HUDEP-2 (cell line): Measurements from ENCODE around the gene BLOC1S3.

Source experiments
- DNase-seq, 76 experiments: peaks; one replicate each; lab custom pipeline; 2025; ENCODE audit not compliant: unreplicated experiment in 76 of 76; lab: John Stamatoyannopoulos, UW

Gene BLOC1S3

DNA sequence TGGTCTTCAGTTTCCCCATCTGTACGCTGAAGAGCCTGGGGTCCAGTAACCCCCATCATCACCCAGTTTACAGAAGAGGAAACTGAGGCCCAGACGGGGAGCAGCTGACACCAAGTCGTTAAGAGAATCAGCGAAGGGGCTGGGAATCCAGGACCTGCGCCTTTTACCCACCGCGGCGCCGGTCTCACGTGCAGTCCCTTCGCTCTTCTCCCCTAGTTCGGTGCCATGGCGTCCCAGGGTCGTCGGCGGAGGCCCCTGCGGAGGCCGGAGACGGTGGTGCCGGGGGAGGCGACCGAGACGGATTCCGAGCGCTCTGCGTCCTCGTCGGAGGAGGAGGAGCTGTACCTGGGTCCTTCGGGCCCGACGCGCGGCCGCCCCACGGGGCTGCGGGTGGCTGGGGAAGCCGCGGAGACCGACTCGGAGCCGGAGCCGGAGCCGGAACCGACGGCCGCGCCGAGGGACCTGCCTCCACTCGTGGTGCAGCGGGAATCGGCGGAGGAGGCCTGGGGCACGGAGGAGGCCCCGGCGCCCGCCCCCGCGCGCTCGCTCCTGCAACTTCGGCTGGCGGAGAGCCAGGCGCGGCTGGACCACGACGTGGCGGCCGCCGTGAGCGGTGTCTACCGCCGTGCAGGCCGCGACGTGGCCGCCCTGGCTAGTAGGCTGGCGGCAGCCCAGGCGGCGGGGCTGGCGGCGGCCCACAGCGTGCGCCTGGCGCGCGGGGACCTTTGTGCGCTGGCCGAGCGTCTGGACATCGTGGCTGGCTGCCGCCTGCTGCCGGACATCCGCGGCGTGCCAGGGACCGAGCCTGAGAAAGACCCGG, 698 bp downstream of the BLOC1S3 start:
- peak in 32 of 76 experiments; percentile 23 to 69 (median 44) for DNase-seq

DNA sequence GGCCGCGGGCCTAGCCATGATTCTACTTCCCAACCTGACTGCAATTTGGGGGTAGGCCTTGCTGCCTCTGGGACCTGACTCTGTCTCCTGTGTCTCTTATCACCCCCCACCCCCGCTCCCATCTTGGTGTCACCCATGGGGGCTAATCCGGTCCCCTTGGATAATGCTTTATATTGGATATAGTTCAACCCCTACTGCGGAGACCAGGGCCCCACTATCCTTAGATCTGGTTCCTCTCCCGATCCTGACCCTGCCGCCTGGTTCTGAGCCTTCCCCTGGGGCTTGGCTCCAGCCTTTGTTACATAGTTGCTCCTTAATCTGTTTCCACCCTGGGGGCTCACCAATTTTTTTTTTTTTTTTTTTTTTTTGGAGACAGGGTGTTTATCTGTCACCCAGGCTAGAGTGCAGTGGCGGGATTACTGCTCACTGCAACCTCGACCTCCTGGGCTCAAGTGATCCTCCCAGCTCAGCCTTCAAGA, 1.3 kb downstream of the BLOC1S3 start:
- DNase-seq = no peak

DNA sequence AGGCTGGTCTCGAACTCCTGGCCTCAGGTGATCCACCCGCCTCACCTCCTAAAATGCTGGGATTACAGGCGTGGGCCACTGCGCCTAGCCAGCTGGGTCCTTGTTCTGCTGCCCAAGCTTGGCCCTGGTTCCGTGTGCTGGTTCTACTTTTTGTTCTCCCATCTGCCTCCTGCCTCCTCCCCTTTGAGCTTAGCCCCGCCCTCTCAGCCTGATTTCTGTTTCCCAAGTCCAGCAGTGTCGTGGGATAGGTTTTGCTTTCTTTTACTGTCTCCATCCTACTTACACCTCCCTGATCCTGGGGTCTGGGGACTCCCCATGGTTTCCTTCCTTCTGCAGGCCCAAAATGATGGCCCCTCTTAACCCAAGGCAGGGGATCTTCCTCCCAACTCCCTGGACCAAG, 2.4 kb downstream of the BLOC1S3 start:
- no peak for DNase-seq

DNA sequence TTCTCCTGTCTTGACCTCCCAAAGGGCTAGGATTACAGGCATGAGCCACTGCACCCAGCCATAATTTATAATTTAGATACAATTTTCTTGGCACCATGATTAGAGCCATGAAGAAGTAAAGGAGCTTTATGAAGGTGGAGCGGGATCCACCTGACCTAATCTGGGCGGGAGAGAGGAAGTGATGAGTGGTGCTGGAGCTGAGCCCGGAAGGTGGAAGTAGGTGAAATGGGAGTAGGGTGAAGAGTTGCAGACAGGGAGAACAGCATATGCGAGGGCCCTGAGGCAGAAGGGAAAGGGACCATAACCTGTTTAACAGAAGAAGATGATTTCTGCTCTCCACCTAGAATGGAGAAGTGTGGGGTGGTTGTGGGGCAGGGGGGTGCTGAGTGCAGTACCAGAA, 4.2 kb downstream of the BLOC1S3 start:
- no peak for DNase-seq

DNA sequence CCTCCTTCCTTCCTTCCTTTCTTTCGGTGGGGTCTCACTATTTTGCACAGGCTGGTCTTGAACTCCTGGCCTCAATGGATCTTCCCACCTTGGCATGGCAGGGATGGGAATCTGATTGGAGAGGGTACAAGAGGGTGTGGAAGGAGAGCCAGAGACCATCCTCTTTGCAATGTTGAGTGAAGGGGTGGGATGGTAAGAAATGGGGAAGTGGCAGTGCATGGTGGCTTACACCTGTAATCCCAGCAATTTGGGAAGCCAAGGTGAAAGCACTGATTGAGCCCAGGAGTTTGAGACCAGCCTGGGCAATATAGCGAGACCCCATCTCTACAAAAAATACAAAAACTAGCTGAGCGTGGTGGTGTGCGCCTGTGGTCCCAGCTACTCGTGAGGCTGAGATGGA, 5.5 kb downstream of the BLOC1S3 start:
- no peak for DNase-seq

DNA sequence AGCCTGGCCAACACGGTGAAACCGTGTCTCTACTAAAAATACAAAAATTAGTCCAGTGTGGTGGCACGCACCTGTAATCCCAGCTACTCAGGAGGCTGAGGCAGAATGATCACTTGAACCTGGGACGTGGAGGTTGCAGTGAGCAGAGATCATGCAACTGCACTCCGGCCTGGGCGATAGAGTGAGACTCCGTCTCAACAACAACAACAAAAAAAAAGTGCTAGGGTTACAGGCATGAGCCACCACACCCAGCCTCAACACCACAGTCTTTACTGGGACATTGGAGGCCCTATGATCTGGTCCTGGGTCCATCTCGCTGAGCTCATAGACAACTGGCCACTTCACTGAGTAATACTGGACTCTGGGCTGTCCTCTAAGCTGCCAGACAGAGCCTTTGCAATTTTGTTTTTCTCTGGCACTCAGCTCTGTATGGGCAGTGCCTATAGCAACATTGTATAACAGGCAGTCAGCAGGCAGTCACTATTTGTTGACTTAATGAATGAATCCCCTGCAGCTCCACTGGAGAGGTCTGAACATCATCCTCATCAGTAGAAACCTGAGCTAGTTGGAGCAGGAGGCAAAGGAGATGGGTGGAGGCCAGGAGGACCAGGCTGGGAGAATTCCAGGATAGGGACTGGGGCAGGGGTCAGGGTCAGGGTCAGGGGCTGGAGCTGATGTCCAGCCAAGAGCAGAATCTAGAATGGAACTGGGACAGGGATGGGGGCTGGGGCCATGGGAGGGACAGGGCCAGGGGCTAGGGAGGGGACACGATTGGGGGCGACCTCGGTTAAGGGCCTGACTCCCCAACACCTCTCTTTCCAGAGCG, 8.1 kb downstream of the BLOC1S3 start:
- DNase-seq = no peak

DNA sequence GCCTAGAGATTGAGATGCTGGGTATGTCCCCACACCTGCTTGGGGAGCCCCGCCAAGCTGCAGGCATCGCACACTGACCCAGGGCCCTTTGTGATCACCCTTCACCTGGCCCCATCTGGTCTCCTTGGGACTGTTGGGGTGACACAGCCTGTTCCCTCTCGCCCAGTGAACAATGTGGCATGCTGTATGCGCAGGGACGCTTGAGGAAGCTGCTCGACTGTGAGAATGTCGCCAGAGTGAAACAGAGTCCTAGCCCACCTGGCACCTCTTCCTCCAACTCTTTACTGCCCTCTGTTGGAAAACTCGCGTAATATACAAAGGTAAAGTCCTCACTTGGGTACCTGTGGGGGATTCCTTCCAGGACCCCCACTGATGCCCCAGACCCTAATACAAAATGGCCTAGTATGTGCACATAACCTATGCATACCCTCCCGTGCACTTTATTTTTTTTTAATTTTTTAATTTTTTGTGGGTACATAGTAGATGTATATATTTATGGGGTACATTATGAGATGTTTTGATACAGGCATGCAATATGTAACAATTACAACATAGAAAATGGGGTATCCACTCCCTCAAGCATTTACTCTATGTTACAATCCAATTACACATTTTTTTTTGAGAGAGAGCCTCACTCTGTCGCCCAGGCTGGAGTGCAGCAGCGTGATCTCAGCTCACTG, 9.0 kb downstream of the BLOC1S3 start:
- DNase-seq = peak in 7 of 76 experiments; percentile 9 to 31 (median 18)

DNA sequence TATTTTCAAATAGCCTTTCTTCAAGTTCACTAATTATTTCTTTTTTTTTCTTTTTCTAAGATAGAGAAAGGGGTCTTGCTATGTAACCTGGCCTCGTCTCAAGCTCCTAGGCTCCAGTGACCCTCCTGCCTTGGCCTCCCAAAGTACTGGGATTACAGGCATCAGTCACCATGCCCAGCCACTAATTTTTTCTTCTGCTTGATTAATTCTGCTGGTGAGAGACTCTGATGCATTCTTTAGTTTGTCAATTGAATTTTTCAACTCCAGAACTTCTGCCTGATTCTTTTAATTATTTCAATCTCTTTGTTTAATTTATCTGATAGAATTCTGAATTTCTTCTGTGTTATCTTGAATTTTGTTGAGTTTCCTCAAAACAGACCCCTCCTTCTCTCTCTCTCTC, 11.4 kb downstream of the BLOC1S3 start:
- DNase-seq = no peak

DNA sequence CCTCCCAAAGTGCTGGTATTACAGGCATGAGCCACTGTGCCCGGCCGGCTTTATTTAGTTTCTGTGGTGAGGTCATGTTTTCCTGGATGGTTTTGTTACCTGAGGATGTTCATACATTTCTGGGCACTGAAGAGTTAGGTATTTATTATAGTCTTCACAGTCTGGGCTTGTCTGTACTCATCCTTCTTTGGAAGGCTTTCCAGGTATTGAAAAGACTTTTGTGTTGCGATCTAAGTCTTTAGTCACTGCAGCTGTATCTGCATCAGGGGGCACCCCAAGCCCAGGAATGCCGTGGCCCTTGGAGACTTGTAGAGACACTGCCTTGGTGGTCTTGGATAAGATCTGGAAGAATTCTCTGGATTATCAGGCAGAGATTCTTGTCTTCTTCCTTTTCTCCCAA, 12.8 kb downstream of the BLOC1S3 start:
- DNase-seq = no peak

DNA sequence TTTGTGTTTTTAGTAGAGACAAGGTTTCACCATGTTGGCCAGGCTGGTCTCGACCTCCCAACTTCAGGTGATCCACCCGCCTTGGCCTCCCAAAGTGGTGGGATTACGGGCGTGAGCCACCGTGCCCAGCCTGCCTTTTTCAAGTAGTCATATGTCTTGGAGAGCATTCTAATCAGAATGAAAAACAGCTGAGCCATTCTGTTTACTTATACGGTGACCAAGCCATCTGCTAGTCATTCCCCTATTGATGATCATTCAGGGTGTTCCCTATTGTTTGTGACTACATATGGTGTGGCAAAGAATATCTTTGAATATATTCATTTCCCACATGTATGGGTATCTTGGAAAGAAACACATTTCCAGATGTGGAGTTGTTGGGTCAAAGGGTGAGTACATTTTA, 17.2 kb downstream of the BLOC1S3 start:
- DNase-seq = no peak

DNA sequence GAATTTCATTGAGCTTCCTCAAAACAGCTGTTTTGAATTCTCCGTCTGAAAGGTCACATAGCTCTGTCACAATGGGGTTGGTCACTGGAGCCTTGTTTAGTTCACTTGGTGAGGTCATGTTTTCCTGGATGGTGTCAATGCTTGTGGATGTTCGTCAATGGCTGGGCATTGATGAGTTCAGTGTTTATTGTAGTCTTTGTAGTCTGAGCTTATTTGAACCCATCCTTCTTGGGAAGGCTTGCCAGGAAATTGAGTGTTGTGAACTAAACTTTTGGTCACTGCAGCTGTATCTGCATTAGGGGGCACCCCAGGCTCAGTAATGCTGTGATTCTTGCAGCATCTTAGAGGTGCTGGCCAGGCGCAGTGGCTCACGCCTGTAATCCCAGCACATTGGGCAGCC, 22.0 kb downstream of the BLOC1S3 start:
- peak in 9 of 76 experiments; percentile 7 to 51 (median 24) for DNase-seq

DNA sequence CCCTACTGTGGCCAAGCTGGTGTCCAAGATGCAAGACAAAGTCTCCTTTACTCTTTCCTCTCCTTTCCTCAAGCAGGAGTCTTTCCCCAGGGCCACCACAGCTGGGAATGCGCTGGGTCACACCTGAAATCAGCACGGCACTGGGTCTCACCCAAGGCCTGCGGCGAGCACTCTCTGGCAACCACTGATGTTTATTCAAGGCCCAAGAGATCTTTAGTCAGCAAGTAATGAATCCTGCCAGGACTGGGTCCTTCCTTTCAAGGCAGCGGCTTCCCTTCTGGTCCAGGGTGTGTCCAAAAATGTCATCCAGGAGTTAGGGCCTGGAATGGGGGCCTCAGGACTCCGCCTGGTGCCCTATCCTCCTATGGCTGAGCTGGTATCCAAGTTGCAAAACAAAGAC, 24.1 kb downstream of the BLOC1S3 start:
- DNase-seq = no peak

DNA sequence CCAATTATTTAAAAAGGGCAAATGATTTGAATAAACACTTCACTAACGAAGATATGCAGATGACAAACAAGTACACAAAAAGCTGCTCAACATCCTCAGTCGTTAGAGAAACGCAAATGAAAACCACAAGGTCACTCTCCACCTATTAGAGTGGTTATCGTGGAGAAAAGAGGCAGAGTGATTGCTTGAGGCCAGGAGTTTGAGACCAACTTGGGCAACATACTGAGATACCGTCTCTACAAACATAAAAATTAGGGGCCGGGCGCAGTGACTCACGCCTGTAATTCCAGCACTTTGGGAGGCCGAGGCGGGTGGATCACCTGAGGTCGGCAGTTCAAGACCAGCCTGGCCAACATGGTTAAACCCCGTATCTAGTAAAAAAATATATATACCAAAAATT, 27.2 kb downstream of the BLOC1S3 start:
- DNase-seq = no peak

DNA sequence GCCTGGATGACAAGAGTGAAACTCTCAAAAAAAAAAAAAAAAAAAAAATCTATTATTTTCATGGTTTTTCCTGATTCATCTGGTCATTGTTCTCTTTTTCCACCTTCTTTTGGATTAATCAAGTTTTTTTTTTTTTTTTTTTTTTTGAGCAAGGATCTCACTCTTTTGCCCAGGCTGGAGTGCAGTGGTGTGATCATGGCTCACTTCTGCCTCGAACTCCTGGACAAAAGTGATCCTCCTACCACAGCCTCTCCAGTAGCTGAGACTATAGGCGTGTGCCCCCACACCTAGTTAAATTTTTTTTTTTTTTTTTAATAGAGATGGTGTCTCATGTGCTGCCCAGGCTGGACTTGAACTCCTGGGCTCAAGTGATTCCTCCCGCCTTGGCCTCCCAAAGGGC, 27.7 kb downstream of the BLOC1S3 start:
- DNase-seq = no peak

DNA sequence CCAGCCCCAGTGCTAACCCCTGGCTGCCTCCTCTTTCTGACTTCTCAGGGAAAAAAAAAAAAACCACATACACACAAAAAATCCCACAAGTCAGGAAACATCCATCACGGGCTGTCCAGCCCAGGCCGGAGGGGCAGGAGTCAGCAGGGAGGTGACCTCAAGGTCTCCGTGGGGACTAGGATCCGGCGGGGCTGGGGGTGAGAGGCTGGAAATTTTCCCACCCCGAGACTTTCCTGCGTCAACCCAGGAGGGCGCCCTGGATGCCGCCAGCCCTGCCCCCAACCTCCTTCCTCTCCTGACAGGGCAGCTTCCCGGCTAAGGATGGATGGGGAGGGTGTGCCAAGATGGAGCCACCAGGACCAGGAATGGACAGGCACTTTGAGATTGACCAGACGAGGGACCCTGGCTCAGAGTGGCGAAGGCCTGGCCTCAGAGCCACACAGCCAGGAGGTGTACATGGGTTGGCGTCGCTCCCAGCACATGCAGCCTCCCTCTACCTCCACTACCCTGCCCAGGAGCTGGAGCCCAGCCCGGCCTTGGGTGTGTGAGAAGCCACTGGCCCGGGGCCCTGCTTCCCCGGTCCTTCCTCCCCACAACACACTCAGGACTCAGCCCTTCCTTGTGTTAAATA, 33.3 kb downstream of the BLOC1S3 start:
- DNase-seq = peak in 20 of 76 experiments; percentile 12 to 61 (median 20)

DNA sequence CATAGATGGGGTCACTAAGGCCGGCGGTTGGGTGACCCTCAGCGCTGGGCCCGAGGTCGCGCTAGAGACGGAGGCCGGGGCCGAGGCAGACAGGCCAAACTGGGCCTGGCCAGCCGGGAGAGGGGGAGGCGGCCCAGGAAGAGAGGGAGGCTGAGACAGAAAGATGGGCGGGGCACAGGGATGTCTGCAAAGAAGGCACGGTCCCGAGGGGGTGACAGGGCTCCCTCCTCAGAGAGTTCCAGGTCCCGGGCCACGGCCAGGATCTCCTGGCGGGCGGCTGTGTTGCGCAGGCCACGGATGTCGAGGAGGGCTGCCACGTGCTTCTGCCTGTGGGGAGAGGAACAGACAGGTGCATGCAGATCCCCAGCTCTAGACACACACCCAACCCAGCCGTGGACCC, 34.4 kb downstream of the BLOC1S3 start:
- no peak for DNase-seq

DNA sequence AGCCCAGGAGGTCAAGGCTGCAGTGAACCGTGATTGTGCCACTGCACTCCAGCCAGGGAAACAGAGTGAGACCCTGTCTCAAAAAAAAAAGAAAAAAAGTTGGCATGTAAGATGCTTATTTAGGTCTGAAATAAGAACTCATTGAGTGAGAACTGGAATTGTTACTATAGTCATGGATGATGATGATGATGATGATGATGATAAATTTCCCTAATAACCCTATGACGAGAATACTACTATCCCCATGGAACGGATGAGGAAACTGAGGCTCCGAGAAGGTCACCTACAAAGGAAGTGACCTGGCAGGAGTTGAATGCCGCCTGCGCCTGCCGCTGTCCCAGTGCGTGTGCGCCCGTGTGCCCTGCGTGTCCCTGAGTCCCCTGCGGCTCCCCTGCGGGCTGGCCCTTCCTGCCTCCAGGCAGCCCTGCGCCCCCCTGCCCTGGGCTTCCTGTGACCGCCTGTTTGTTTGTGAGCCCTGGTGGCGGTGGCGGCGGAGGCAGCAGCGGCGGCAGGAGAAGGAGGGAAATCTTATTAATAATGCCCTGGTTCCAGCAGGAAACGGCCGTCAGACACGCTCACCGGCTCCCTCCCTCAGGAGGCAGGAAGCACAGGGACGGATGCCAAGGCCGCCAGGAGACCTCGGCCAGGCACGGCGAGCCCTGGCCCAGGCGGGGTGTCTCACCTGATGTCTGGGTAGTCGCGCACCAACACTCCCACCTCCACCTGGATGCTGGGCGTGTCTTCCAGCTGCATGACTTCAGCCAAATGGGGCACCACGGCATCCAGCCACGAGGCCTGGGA, 37.0 kb downstream of the BLOC1S3 start:
- DNase-seq = no peak

DNA sequence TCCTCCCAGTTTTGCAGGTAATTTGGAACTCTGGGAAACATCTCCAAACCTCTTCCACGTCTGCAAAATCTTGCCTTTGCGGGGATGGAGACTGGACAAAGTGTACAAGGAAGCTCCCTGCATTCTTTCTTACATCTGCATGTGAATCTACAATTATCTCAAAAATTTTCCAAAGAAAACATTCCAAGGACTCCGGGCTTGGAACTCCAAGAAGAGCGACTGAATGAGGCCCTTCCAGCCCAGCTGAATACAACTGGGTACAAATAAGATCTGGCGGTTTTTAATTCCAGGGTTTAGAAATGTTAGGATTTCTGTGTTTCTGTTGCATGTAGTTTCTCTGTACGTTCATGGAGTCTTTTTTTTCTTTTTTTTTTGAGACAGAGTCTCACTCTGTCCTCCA, 38.1 kb downstream of the BLOC1S3 start:
- DNase-seq = no peak

DNA sequence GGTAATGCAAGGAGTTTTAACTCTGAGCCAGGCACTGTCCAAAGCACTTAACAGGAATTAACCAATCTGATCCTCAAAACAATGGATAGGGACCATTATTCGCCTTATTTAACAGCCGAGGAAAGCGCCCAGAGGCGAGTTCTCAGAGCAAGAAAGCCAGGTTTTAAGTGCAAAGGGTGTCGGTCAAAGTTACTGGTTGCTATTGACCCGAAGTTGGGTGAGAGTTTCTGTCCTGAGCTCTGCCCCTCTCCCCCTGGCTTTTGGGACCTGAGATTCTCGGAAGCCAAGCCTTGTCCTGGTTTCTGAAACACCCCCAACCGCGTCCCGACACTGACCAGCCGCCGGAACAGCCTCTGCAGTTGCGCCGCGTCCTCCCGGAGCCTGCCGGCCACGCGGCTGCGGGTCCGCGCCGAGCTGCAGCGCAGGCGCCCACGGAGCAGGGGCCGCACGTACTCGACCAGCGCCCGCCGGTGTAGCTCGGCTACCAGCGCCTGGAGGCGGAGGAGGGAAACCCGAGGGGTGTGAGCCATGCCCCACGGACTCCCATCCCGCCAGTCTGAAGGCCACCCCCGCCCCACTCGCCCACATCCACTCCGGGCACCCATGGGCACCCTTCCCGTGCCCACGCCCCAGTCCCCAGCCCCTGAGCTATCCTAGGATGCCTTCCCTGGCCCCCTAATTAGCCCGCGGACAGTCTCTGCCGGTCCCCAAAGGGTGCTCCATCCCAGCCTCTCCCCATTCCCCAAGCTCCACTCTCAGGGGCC, 38.8 kb downstream of the BLOC1S3 start:
- DNase-seq = no peak
